Natural killer cell (primary cell): ENCODE results near the gene CLEC16A. TPM values are rescaled to one million over a fixed set of nuclear protein-coding genes. Genes with fewer than 3 reads are reported as not detected.

Experiments used
- ATAC-seq, 3 donors: fragments of 150-1000 bp in 2 of 3; fragments of 200-7000 bp in 1 of 3; cut with Tn5 transposase; 1 replicate in 1 of 3; 2 replicates in 2 of 3; pipeline ENCODE4 v1.10.0; 2021; ENCODE audit warnings: mild to moderate bottlenecking in 2 of 3, moderate library complexity in 2 of 3
- DNase-seq, 2 donors: peaks; one replicate each; pipeline versions ENCODE4 v3.0.0 to v3.0.0-alpha.2; 2013 to 2021; ENCODE audit warnings: mixed read lengths in 1 of 2
- H3K27ac ChIP-seq: one replicate; pipeline ENCODE4 v1.5.1; 2013; ENCODE audit warnings: mild to moderate bottlenecking, low read length
- H3K27me3 ChIP-seq: one replicate; pipeline ENCODE4 v1.6.1; 2013; ENCODE audit warnings: low read length; ENCODE audit not compliant: control insufficient read depth, insufficient read depth
- H3K36me3 ChIP-seq: one replicate; pipeline ENCODE4 v1.6.1; 2013; ENCODE audit warnings: low read length; ENCODE audit not compliant: control insufficient read depth, insufficient read depth
- H3K4me1 ChIP-seq: one replicate; pipeline ENCODE4 v1.6.1; 2013; ENCODE audit warnings: low read length; ENCODE audit not compliant: control insufficient read depth, insufficient read depth
- H3K4me3 ChIP-seq: one replicate; pipeline ENCODE4 v1.5.1; 2013; ENCODE audit warnings: low read length
- H3K9me3 ChIP-seq: one replicate; pipeline ENCODE4 v1.6.1; 2013; ENCODE audit warnings: low read length; ENCODE audit not compliant: control insufficient read depth, insufficient read depth
- H3K27ac Mint-ChIP-seq, 2 donors: one replicate each; pipeline ENCODE4 v1.8.0; 2022; ENCODE audit warnings: mild to moderate bottlenecking in 2 of 2, mixed read lengths in 2 of 2, moderate library complexity in 1 of 2
- H3K27me3 Mint-ChIP-seq, 2 donors: one replicate each; pipeline ENCODE4 v1.8.0; 2022; ENCODE audit warnings: low read depth in 2 of 2, mixed read lengths in 2 of 2
- H3K36me3 Mint-ChIP-seq: one replicate; pipeline ENCODE4 v1.8.0; 2022; ENCODE audit warnings: mixed read lengths
- H3K4me1 Mint-ChIP-seq, 2 donors: one replicate each; pipeline ENCODE4 v1.8.0; 2022; ENCODE audit warnings: mixed read lengths in 2 of 2
- H3K4me3 Mint-ChIP-seq: one replicate; pipeline ENCODE4 v1.8.0; 2022; ENCODE audit warnings: mild to moderate bottlenecking, moderate library complexity, mixed read lengths
- H3K9me3 Mint-ChIP-seq, 2 donors: one replicate each; pipeline ENCODE4 v1.8.0; 2022; ENCODE audit warnings: mixed read lengths in 2 of 2
- CTCF ChIP-seq: fragments of 200-600 bp; IDR thresholded peaks from one replicate; pipeline ENCODE4 v1.8.0; 2022; ENCODE audit warnings: antibody characterized with exemption
- WGBS: methylation state at CpG from one replicate; pipeline ENCODE4 v1.1.7; 2013; ENCODE audit warnings: missing lambda C conversion rate; ENCODE audit not compliant: insufficient coverage; 5-methylcytosine and 5-hydroxymethylcytosine counted together
- intact Hi-C: fragments of 100-400 bp; cut with micrococcal nuclease; formaldehyde crosslinking; loops from one replicate; pipeline ENCODE4 v1.14.2; 2022
- total RNA-seq, 4 donors: library from RNA; stranded (reverse); fragments of 120-200 nt in 1 of 4; gene quantifications; one replicate each; pipeline versions ENCODE4 v1.2.3 to v1.2.4, GENCODE V29; 2013 to 2022

CLEC16A gene
- total RNA-seq, 3 donors from 2014 or later (not counting 1 experiment from before 2014, with no cell fraction given) = 35.9 to 50.5 (median 37.4) TPM

DNA sequence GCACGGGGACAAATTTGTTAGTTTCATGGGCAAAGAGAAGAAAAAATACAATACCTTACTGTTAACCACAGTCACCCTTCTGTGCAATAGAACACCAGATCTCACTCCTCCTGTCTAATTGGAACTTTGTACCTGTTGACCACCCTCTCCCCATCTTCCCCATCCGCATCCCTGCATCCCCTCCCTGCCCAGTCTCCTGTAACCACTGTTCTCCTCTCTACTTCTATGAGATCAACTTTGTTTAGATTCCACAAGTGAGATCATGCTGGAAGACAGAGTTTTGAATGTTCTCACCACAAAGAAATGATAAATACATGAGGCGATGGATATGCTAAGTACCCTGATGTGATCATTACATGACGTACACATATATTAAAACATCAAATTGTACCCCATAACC lies 47.7 kb downstream of the CLEC16A start:
- Mint-ChIP-seq H3K9me3 (no peaks in the 10 kb centered on the region), H3K36me3 (no peaks in the 10 kb centered on the region), H3K27ac (no peak overlapping the region), H3K4me3 (no peak overlapping the region), H3K4me1 (peaks cover 15 to 38% of the 10 kb centered on the region in 2 donors), H3K27me3 (no peaks in the 10 kb centered on the region)
- TF ChIP-seq CTCF = no peak
- ATAC-seq (no peak), DNase-seq (no peak)
- no peak overlapping the region for H3K27ac ChIP-seq
- H3K9me3 ChIP-seq = no peaks in the 10 kb centered on the region
- H3K27me3 ChIP-seq = no peaks in the 10 kb centered on the region
- no peak overlapping the region for H3K4me3 ChIP-seq
- peaks cover 10% of the 10 kb centered on the region for H3K4me1 ChIP-seq
- H3K36me3 ChIP-seq = peaks cover 21% of the 10 kb centered on the region
- intact Hi-C loops = no loop called here
- WGBS = 91% methylated on average over 4 of the region's 4 CpGs

DNA sequence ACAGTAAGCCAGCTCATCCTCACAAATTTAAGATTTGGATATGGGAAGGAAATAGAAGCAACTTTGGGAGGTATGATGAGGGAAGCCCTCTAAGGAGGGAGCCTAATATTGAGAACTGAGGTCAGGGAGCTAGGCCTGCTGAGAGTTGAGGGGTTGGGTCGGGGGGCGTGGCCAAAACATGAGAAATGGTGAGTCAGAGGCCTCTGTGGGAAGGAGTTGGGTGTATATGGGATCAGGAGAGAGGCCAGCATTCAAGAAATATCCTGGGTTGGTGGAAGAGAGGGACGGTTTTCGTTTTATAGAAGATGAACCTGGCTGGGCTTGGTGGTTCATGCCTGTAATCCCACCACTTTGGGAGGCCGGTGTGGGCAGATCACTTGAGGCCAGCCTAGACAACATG lies 48.4 kb downstream of the CLEC16A start:
- H3K36me3 ChIP-seq = peaks cover 21% of the 10 kb centered on the region
- no peaks in the 10 kb centered on the region for H3K27me3 ChIP-seq
- intact Hi-C loops = no loop called here
- ATAC-seq = no peak
- no peaks in the 10 kb centered on the region for H3K27me3 Mint-ChIP-seq
- no peak overlapping the region for H3K27ac ChIP-seq
- 99% methylated on average over 5 of the region's 5 CpGs for WGBS
- H3K4me1 Mint-ChIP-seq = peaks cover 8 to 31% of the 10 kb centered on the region in 2 donors
- no peak for DNase-seq
- no peak overlapping the region for H3K4me3 Mint-ChIP-seq
- no peaks in the 10 kb centered on the region for H3K9me3 ChIP-seq
- no peak for TF ChIP-seq CTCF
- H3K36me3 Mint-ChIP-seq = no peaks in the 10 kb centered on the region
- no peak overlapping the region for H3K4me3 ChIP-seq
- H3K9me3 Mint-ChIP-seq = no peaks in the 10 kb centered on the region
- H3K27ac Mint-ChIP-seq = no peak overlapping the region
- H3K4me1 ChIP-seq = peaks cover 7% of the 10 kb centered on the region

- H3K36me3 Mint-ChIP-seq = no peaks in the 10 kb centered on the region
- H3K9me3 ChIP-seq = no peaks in the 10 kb centered on the region
- no peak for ATAC-seq
- H3K4me3 ChIP-seq = no peak overlapping the region
- H3K27ac Mint-ChIP-seq = no peak overlapping the region
- peaks cover 4 to 23% of the 10 kb centered on the region in 2 donors for H3K4me1 Mint-ChIP-seq
- WGBS = over 99% methylated on average over 6 of the region's 6 CpGs
- H3K27me3 ChIP-seq = no peaks in the 10 kb centered on the region
- H3K9me3 Mint-ChIP-seq = no peaks in the 10 kb centered on the region
- H3K36me3 ChIP-seq = peaks cover 18% of the 10 kb centered on the region
- no peak overlapping the region for H3K27ac ChIP-seq
- no peak for TF ChIP-seq CTCF
- intact Hi-C loops = no loop called here
- H3K4me1 ChIP-seq = peaks cover 2% of the 10 kb centered on the region
- no peak overlapping the region for H3K4me3 Mint-ChIP-seq
- H3K27me3 Mint-ChIP-seq = no peaks in the 10 kb centered on the region
- DNase-seq = no peak
These were observed 49.3 kb downstream of the CLEC16A start for GRCh38 chr16:10993649-10994048.

GRCh38 chr16:10994571-10994970 lies 50.2 kb downstream of the CLEC16A start:
- H3K27ac Mint-ChIP-seq = no peak overlapping the region
- TF ChIP-seq CTCF = no peak
- H3K36me3 ChIP-seq = peaks cover 18% of the 10 kb centered on the region
- H3K4me3 Mint-ChIP-seq = no peak overlapping the region
- DNase-seq = no peak
- no peak for ATAC-seq
- H3K27ac ChIP-seq = no peak overlapping the region
- no peak overlapping the region for H3K4me3 ChIP-seq
- H3K4me1 ChIP-seq = no peaks in the 10 kb centered on the region
- no peaks in the 10 kb centered on the region for H3K9me3 Mint-ChIP-seq
- WGBS = 95% methylated on average over 6 of the region's 6 CpGs
- H3K9me3 ChIP-seq = no peaks in the 10 kb centered on the region
- no peaks in the 10 kb centered on the region for H3K27me3 Mint-ChIP-seq
- H3K36me3 Mint-ChIP-seq = no peaks in the 10 kb centered on the region
- no peaks in the 10 kb centered on the region for H3K27me3 ChIP-seq
- peaks cover 4 to 22% of the 10 kb centered on the region in 2 donors for H3K4me1 Mint-ChIP-seq
- intact Hi-C loops = no loop called here
